Measurements from ENCODE around the gene MACF1. TPM values are rescaled to one million over a fixed set of nuclear protein-coding genes. Genes with fewer than 3 reads are reported as not detected.
"Not testable (repeated sequence)": the region's sequence is repeated elsewhere in the genome, so short reads cannot be mapped to it uniquely, and the experiment has no call there.

Gene MACF1
- total RNA-seq, 1 donor from 2014 or later, result 653 TPM

GRCh38 chr1:39517936-39518335 lies 313.4 kb downstream of the MACF1 start:
- not testable (repeated sequence) for DNase-seq

GRCh38 chr1:39519376-39519775 lies 314.9 kb downstream of the MACF1 start:
- DNase-seq, result not testable (repeated sequence)

GRCh38 chr1:39522221-39522620 lies 317.7 kb downstream of the MACF1 start:
- not testable (repeated sequence) for DNase-seq

- DNase-seq, result no peak
Observed at GRCh38 chr1:39522661-39523567, 318.4 kb downstream of the MACF1 start.

GRCh38 chr1:39524171-39524570 lies 319.7 kb downstream of the MACF1 start:
- no peak for DNase-seq

- no peak for DNase-seq
Observed at GRCh38 chr1:39524591-39525365, 320.3 kb downstream of the MACF1 start.

- no peak for DNase-seq
Observed at GRCh38 chr1:39525366-39526165, 321.1 kb downstream of the MACF1 start.

GRCh38 chr1:39526466-39527189 lies 322.1 kb downstream of the MACF1 start:
- DNase-seq, result no peak

GRCh38 chr1:39527190-39527579 lies 322.7 kb downstream of the MACF1 start:
- not testable (repeated sequence) for DNase-seq

GRCh38 chr1:39528082-39528481 lies 323.6 kb downstream of the MACF1 start:
- no peak for DNase-seq

GRCh38 chr1:39529901-39530535 lies 325.5 kb downstream of the MACF1 start:
- no peak for DNase-seq

GRCh38 chr1:39531526-39531925 lies 327.0 kb downstream of the MACF1 start:
- no peak for DNase-seq

- no peak for DNase-seq
Observed at GRCh38 chr1:39533442-39533841, 328.9 kb downstream of the MACF1 start.

Other genes with a start within 250 kb of the MACF1 start
- 40.3 and 52.0 TPM in 2 replicates for gene AKIRIN1, start 213.4 kb upstream of the MACF1 start, total RNA-seq
- gene NDUFS5, start 178.3 kb upstream of the MACF1 start, total RNA-seq, result 530 and 620 TPM in 2 replicates